Mammary epithelial cell (primary cell): ENCODE results near the gene FAF1.

Experiments
- EZH2 ChIP-seq: IDR thresholded peaks from 2 replicates; pipeline ENCODE4 v1.6.1; 2012; ENCODE audit warnings: low read length, inconsistent platforms, borderline replicate concordance
- TF ChIP-seq, protein P1 (sequence below), 2 donors: IDR thresholded peaks in 1 of 2; conservative IDR thresholded peaks in 1 of 2; 2 replicates each; pipeline ENCODE4 v1.5.1; 2011 to 2012; ENCODE audit warnings: inconsistent platforms in 2 of 2, low read length in 2 of 2, mild to moderate bottlenecking in 2 of 2, control low read depth in 1 of 2, low read depth in 1 of 2; ENCODE audit not compliant: insufficient read depth in 1 of 2; ENCODE audit errors: extremely low read depth in 1 of 2

GRCh38 chr1:50422946-50423669 lies 537.0 kb downstream of the FAF1 start, which contains the start of gene DMRTA2:
- TF ChIP-seq, protein P1, sequence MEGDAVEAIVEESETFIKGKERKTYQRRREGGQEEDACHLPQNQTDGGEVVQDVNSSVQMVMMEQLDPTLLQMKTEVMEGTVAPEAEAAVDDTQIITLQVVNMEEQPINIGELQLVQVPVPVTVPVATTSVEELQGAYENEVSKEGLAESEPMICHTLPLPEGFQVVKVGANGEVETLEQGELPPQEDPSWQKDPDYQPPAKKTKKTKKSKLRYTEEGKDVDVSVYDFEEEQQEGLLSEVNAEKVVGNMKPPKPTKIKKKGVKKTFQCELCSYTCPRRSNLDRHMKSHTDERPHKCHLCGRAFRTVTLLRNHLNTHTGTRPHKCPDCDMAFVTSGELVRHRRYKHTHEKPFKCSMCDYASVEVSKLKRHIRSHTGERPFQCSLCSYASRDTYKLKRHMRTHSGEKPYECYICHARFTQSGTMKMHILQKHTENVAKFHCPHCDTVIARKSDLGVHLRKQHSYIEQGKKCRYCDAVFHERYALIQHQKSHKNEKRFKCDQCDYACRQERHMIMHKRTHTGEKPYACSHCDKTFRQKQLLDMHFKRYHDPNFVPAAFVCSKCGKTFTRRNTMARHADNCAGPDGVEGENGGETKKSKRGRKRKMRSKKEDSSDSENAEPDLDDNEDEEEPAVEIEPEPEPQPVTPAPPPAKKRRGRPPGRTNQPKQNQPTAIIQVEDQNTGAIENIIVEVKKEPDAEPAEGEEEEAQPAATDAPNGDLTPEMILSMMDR (conservative IDR thresholded peaks at IDR 0.05 in 1 of 2, IDR thresholded peaks at IDR 0.05 in 1 of 2; ENCODE audit: extremely low read depth in 1 of 2, insufficient read depth in 1 of 2, low read depth in 1 of 2, low read length in 2 of 2) = no peak
- peak; percentile 13 for TF ChIP-seq EZH2
